M059J (cell line): Measurements from ENCODE around the gene SEC31A. TPM values are rescaled to one million over a fixed set of nuclear protein-coding genes. Genes with fewer than 3 reads are reported as not detected.
A peak's percentile ranks its signal among the peaks of the same experiment; 100 is the strongest.
"Not testable (repeated sequence)": the region's sequence is repeated elsewhere in the genome, so short reads cannot be mapped to it uniquely, and the experiment has no call there.

Experiments
- DNase-seq: peaks from one replicate; pipeline ENCODE4 v3.0.0-alpha.2; 2012; ENCODE audit warnings: low read depth
- total RNA-seq: library from RNA; depleted of rRNA; stranded (reverse); fragments of >200 nt; shearing (Covaris generic); gene quantifications from 2 replicates; pipeline ENCODE4 v1.2.3, GENCODE V29; 2014

The SEC31A gene
- total RNA-seq, 1 experiment from 2014 or later, result 205 TPM

- DNase-seq, result peak; percentile 83
Observed at GRCh38 chr4:82898322-82899243, 7.6 kb upstream of the SEC31A start.

GRCh38 chr4:82896755-82897154 lies 5.8 kb upstream of the SEC31A start:
- no peak for DNase-seq

- DNase-seq, result no peak
Observed at GRCh38 chr4:82893942-82894341, 3.0 kb upstream of the SEC31A start.

GRCh38 chr4:82892467-82892802 lies 1.5 kb upstream of the SEC31A start:
- peak; percentile 5 for DNase-seq

- peak; percentile 47 for DNase-seq
Observed at GRCh38 chr4:82891707-82892466, 934 bp upstream of the SEC31A start.

- DNase-seq, result no peak
Observed at GRCh38 chr4:82890528-82890900, 439 bp downstream of the SEC31A start.

DNA sequence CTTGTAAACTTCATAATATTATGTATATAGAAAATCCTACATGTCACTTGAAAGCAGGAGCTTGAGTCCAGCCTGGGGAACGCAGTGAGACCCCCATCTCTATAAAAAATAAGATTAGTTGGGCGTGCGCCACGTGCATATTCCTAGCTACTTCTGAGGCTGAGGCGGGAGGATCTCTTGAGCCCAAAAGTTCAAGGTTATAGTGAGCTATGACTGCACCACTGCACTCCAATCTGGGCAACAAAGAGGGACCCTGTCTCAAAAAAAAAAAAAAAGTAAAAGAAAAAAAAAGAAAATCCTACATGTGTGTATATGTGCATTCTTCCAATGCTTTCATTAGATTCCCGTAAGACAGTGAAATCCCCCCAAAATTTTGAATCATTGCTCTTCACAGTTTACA lies 1.7 kb downstream of the SEC31A start:
- DNase-seq, result no peak

DNA sequence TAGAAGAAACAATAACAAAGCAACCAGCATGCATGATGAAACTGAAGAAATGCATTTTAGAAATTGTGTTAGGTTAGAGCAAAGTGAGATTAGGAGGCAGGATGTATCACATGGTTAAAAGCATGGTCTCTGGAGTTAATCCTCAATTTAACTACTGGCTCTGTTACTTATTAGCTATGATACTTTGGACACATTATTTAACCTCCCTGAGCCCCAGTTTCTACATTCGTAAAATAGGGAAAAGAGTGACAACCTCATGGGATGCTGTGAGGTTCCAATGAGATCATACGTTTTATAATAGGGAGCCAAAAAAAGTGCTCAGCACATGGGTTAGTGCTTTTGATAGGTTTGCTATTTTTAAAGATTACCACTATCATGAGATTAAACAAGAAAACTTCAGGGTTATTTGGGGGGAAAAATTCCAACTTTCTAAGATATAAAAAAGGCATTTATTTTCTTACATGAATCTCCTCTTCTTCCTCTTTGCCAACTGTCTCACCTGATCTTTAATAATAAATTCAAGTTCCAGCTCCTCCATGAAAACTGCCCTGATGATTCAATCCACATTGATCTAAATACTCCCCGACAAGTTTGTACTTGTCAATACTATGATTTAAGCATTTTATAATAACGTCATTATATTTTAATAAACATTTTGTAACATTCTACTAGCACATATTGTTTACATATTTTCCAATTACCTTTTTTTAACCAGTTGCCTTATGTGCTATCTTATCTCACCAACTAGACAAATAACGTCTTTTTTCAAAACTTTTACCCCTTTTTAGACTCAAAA lies 4.6 kb downstream of the SEC31A start:
- no peak for DNase-seq

- DNase-seq, result no peak
Observed at GRCh38 chr4:82885410-82885809, 5.5 kb downstream of the SEC31A start.

DNA sequence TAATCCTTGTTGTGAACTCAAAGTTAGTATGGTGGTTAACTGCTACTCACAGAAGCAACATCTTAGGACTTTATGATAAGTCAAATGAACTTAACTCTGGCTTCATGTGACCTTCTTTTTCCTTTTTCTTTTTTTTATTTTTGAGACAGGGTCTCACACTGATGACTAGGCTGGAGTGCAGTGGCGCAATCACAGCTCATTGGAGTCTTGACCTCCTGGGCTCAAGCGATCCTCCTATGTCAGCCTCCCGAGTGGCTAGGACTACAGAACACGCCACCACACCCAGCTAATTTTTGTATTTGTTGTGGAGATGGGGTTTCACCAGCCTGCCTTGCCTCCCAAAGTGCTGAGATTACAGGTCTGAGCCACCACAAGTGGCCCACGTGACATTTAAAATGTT lies 22.4 kb downstream of the SEC31A start:
- no peak for DNase-seq

DNA sequence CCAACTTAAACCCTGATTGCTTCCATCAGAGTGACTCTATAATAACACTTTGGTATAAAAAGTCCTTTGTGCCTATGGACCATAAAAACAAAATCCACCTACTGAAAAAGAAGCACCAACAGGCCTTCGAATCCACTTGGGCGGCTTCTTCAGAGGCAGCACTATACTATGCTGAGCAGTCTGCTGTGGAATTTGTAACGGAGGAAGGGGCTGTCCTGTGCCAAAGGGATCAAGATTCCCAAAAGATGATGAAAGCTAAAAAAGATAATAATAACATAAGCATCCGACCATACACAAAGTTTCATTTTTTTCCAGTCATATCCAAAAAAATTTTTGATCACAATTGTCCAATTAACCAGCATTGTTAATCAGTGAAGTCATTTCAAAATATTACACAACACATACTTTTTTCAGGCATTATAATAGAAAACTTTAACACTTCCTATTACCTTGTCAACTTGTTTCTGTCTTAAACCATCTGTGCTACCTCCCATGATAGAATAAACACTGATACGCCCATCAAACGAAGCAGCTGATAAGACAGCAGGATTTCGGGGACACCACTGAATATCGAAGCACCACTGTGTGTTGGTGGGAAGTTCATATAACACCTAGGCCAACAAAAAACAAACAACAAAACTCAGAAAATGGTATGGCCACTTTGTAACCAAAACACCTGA lies 24.1 kb downstream of the SEC31A start:
- no peak for DNase-seq

DNA sequence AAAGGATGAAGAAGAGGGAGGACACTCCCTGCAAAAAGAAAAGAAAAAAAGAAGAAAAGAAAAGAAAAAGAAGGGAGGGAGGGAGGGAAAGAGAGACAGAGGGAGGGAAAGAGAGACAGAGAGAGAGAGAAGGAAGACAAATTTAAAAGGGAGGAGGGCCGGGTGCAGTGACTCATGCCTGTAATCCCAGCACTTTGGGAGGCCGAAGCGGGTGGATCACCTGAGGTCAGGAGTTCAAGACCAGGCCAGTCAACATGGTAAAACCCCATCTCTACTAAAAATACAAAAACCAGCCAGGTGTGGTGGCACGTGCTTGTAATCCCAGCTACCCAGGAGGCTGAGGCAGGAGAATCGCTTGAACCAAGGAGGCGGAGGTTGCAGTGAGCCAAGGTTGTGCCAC lies 24.9 kb downstream of the SEC31A start:
- DNase-seq, result peak; percentile 56

GRCh38 chr4:82865592-82865991 lies 25.4 kb downstream of the SEC31A start:
- DNase-seq, result peak; percentile 91

DNA sequence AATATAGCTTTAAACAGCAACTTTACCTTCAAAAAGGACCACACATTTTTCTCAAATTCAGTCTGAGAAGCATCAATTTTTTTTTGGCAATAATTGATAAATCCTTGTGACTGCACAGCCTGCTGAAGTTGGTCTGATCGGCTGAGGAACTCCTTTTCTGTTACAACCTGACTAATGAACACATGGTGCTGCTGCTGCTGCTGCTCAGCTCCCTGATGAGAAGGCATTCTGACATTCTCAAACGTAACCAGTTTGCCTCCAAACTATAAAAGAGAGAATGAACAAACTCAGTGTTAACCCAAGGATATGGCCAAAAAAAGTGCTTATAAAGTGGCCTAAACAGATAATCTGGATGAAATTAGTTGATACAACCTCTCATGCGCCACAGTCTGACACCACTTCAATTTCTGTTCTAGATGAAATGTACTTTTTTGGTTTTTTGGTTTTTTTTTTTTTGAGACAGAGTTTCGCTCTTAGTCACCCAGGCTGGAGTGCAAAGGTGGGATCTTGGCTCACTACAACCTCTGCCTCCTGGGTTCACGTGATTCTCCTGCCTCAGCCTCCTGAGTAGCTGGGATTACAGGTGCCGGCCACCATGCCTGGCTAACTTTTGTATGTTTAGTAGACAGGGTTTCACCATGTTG lies 26.5 kb downstream of the SEC31A start:
- DNase-seq, result no peak

- DNase-seq, result no peak
Observed at GRCh38 chr4:82861529-82861928, 29.4 kb downstream of the SEC31A start.

DNA sequence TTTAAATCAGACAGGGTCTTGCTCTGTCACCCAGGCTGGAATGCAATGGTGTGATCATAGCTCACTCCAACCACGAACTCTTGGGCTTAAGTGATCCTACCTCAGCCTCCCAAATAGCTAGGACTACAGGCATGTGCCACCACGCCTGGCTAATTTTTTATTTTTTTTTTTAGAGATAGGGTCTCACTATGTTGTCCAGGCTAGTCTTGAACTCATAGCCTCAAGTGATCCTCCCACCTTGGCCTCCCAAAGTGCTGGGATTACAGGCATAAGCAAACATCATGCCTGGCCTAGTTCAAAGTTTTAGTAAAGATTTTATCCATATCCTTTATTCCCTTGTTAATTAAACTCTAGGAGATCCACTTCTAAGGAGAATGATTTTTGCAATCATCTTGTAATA lies 30.5 kb downstream of the SEC31A start:
- not testable (repeated sequence) for DNase-seq

DNA sequence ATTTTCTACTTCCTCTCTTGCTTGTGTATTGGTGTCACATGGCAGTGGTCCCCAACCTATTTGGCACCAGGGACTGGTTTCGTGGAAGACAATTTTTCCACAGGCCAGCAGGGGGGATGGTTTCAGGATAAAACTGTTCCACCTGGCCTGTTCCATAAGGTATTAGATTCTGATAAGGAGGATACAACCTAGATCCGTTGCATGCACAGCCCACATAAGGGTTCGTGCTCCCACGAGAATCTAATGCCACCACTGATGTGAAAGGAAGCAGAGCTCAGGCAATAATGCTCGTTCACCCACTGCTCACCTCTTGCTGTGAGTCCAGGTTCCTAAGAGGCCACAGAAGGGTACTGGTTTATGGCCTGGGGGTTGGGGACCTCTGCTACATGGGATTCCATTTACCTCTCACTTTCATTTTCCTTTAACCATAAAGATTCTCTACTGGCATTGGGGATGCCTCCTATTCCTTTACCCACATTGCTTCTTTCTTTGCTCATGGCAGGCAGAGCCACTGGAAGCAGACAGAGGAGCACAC lies 38.1 kb downstream of the SEC31A start:
- DNase-seq, result no peak

- DNase-seq, result peak; percentile 42
Observed at GRCh38 chr4:82851885-82852750, 38.8 kb downstream of the SEC31A start.

- DNase-seq, result no peak
Observed at GRCh38 chr4:82851318-82851717, 39.6 kb downstream of the SEC31A start.

DNA sequence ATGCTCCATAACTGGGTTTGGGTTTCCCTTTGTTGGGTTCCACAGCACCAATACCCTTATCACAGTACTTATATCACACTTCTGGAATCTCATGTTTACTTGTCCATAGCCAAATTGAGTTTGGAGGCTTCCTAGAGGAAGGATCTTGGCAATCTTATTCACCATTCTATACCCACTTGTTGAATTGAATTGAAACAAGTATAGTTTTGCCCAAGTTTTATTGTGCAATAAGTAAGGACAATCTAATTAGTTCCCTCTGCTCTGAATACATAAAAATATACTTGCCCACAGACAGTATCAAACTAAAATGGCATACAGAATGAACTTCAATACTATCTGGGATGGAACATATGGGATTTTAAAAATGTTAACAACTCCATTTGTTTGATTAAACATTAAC lies 40.3 kb downstream of the SEC31A start:
- DNase-seq, result no peak
